ENCODE results near the gene DCST2. TPM values are rescaled to one million over a fixed set of nuclear protein-coding genes. Genes with fewer than 3 reads are reported as not detected.

Gene DCST2
- total and polyA plus RNA-seq, 9 of the 15 experiments (the other 6 are each of a cell fraction or from before 2014, with no cell fraction given), result 0.09 to 0.49 (median 0.11) TPM; not detected in 3

DNA sequence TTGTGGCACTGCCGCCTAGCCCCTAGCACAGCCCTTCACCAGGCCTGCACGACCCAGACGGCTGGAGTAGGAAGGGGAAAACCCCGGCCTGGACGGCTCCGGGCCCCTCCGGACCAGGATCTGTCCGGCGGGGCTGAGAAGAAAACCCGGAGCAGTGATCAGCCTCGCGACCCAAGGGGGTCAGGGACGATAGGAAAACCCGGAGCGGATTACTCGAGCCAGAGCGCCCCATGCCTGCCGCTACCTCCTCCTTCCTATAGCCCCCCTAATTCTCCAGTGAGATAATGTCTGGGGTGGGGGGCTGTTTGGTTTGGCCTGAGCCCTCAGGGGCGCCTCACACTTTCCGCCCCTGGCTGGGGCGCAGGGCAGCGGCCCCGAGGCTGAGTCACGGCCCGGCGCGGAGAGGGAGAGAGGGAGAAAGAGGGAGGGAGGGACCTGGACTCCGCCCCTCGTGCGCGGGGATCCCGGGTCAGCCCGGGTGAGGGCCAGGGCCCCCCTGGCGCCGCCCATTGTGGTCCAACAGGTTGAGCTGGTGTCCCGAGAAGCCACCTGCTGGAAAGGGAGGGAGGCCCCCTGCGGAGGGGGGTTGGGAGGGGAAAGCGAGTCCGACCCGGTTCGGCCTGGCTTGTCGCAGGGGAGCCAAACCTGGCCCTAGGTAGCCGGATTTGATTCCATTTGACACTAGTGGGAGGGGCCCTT is 32.7 kb downstream of the DCST2 start (continued):
- TF ChIP-seq NCOA6 (IDR thresholded peaks at IDR 0.05), result peak; percentile 65; the same call in 1 of the 2 replicates
- TF ChIP-seq EHMT2 (IDR thresholded peaks at IDR 0.05), result no peak
- TF ChIP-seq, protein P1, sequence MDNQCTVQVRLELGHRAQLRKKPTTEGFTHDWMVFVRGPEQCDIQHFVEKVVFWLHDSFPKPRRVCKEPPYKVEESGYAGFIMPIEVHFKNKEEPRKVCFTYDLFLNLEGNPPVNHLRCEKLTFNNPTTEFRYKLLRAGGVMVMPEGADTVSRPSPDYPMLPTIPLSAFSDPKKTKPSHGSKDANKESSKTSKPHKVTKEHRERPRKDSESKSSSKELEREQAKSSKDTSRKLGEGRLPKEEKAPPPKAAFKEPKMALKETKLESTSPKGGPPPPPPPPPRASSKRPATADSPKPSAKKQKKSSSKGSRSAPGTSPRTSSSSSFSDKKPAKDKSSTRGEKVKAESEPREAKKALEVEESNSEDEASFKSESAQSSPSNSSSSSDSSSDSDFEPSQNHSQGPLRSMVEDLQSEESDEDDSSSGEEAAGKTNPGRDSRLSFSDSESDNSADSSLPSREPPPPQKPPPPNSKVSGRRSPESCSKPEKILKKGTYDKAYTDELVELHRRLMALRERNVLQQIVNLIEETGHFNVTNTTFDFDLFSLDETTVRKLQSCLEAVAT (IDR thresholded peaks at IDR 0.05), result peak in 1 of 2 experiments; percentile 52; a peak in 1 of 4 replicates
- TF ChIP-seq NEUROD1 (IDR thresholded peaks at IDR 0.05; ENCODE audit: borderline replicate concordance, low read depth, low read length, partially characterized antibody), result peak; percentile 100
- TF ChIP-seq SRSF1 (IDR thresholded peaks at IDR 0.05; ENCODE audit: low read depth, low read length), result no peak
- TF ChIP-seq, protein P2, sequence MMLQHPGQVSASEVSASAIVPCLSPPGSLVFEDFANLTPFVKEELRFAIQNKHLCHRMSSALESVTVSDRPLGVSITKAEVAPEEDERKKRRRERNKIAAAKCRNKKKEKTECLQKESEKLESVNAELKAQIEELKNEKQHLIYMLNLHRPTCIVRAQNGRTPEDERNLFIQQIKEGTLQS (IDR thresholded peaks at IDR 0.05), result peak; percentile 95
- TF ChIP-seq, protein P2 (CRISPR knock-in tag; conservative IDR thresholded peaks at IDR 0.05), result peak; percentile 81; the same call in 1 of the 2 replicates
- TF ChIP-seq MAFK (IDR thresholded peaks at IDR 0.05; ENCODE audit: low read length), result peak; percentile 50
- peak in 1 of 2 experiments; percentile 75; a peak in 2 of 4 replicates for TF ChIP-seq SIN3A (IDR thresholded peaks at IDR 0.05; ENCODE audit: borderline replicate concordance in 2 of 2, control insufficient read depth in 1 of 2, low read depth in 2 of 2, low read length in 2 of 2)
- peak; percentile 82 for TF ChIP-seq C11orf30 (IDR thresholded peaks at IDR 0.05; ENCODE audit: low read depth)
- TF ChIP-seq, protein P3, sequence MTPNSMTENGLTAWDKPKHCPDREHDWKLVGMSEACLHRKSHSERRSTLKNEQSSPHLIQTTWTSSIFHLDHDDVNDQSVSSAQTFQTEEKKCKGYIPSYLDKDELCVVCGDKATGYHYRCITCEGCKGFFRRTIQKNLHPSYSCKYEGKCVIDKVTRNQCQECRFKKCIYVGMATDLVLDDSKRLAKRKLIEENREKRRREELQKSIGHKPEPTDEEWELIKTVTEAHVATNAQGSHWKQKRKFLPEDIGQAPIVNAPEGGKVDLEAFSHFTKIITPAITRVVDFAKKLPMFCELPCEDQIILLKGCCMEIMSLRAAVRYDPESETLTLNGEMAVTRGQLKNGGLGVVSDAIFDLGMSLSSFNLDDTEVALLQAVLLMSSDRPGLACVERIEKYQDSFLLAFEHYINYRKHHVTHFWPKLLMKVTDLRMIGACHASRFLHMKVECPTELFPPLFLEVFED (CRISPR knock-in tag; conservative IDR thresholded peaks at IDR 0.05), result peak; percentile 67
- TF ChIP-seq STAT5B (CRISPR knock-in tag; IDR thresholded peaks at IDR 0.05), result no peak
- TF ChIP-seq CHD2 (IDR thresholded peaks at IDR 0.05; ENCODE audit: low read depth, low read length), result no peak
- peak; percentile 33; the same call in 1 of the 2 replicates for TF ChIP-seq ARID2 (IDR thresholded peaks at IDR 0.05)
- TF ChIP-seq ZNF12 (CRISPR knock-in tag; IDR thresholded peaks at IDR 0.05), result no peak
- TF ChIP-seq ARNT (IDR thresholded peaks at IDR 0.05), result peak; percentile 72 to 85
- TF ChIP-seq RBM22 (IDR thresholded peaks at IDR 0.05; ENCODE audit: low read depth, low read length, poor library complexity, severe bottlenecking), result peak; percentile 82
- peak; percentile 98 for TF ChIP-seq TOE1 (IDR thresholded peaks at IDR 0.05; ENCODE audit: borderline replicate concordance)
- 0 out of 2 replicates have a peak, but pooled peaks have one; percentile 25 for TF ChIP-seq TOE1 (CRISPR knock-in tag; IDR thresholded peaks at IDR 0.05; ENCODE audit: borderline replicate concordance, low read depth)
- TF ChIP-seq ZNF384 (IDR thresholded peaks at IDR 0.05; ENCODE audit: low read depth, low read length), result 0 out of 2 replicates have a peak, but pooled peaks have one; percentile 4
- TF ChIP-seq, protein P4, sequence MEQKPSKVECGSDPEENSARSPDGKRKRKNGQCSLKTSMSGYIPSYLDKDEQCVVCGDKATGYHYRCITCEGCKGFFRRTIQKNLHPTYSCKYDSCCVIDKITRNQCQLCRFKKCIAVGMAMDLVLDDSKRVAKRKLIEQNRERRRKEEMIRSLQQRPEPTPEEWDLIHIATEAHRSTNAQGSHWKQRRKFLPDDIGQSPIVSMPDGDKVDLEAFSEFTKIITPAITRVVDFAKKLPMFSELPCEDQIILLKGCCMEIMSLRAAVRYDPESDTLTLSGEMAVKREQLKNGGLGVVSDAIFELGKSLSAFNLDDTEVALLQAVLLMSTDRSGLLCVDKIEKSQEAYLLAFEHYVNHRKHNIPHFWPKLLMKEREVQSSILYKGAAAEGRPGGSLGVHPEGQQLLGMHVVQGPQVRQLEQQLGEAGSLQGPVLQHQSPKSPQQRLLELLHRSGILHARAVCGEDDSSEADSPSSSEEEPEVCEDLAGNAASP (IDR thresholded peaks at IDR 0.05), result peak; percentile 97
- TF ChIP-seq, protein P5, sequence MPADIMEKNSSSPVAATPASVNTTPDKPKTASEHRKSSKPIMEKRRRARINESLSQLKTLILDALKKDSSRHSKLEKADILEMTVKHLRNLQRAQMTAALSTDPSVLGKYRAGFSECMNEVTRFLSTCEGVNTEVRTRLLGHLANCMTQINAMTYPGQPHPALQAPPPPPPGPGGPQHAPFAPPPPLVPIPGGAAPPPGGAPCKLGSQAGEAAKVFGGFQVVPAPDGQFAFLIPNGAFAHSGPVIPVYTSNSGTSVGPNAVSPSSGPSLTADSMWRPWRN (IDR thresholded peaks at IDR 0.05; ENCODE audit: low read depth), result peak; percentile 70
- peak; percentile 98 for TF ChIP-seq HDAC3 (IDR thresholded peaks at IDR 0.05; ENCODE audit: borderline replicate concordance, partially characterized antibody)

Data from K562 (cell line).